HG02938 (cell line): ENCODE data around the gene SCAI.
A peak's percentile ranks its signal among the peaks of the same experiment; 100 is the strongest.
"Not testable (repeated sequence)": the region's sequence is repeated elsewhere in the genome, so short reads cannot be mapped to it uniquely, and the experiment has no call there.

Experiments
- ATAC-seq: cut with Tn5 transposase; IDR thresholded peaks from one replicate; pipeline ENCODE4 v1.9.1; 2021; ENCODE audit warnings: mild to moderate bottlenecking, moderate library complexity; ENCODE audit not compliant: unreplicated experiment

The SCAI gene

GRCh38 chr9:125150349-125151245 lies 7.3 kb upstream of the SCAI start:
- no peak for ATAC-seq

GRCh38 chr9:125147401-125147951 lies 4.1 kb upstream of the SCAI start:
- no peak for ATAC-seq

GRCh38 chr9:125146247-125146646 lies 2.9 kb upstream of the SCAI start:
- ATAC-seq: no peak

- no peak for ATAC-seq
Observed at GRCh38 chr9:125145425-125145824, 2.1 kb upstream of the SCAI start.

- ATAC-seq: no peak
Observed at GRCh38 chr9:125142560-125143376, 560 bp downstream of the SCAI start.

GRCh38 chr9:125141751-125142150 lies 1.6 kb downstream of the SCAI start:
- no peak for ATAC-seq

- ATAC-seq: no peak
Observed at GRCh38 chr9:125141251-125141650, 2.1 kb downstream of the SCAI start.

- ATAC-seq: no peak
Observed at GRCh38 chr9:125140576-125140975, 2.8 kb downstream of the SCAI start.

GRCh38 chr9:125137200-125137599 lies 6.1 kb downstream of the SCAI start:
- ATAC-seq: no peak

- ATAC-seq: no peak
Observed at GRCh38 chr9:125134976-125135375, 8.4 kb downstream of the SCAI start.

- no peak for ATAC-seq
Observed at GRCh38 chr9:125133403-125134329, 9.7 kb downstream of the SCAI start.

GRCh38 chr9:125131778-125132177 lies 11.6 kb downstream of the SCAI start:
- no peak for ATAC-seq

GRCh38 chr9:125126019-125126746 lies 17.1 kb downstream of the SCAI start:
- ATAC-seq: peak; percentile 93

- ATAC-seq: no peak
Observed at GRCh38 chr9:125125523-125125922, 17.8 kb downstream of the SCAI start.

- no peak for ATAC-seq
Observed at GRCh38 chr9:125121146-125121545, 22.2 kb downstream of the SCAI start.

- ATAC-seq: no peak
Observed at GRCh38 chr9:125119643-125120286, 23.6 kb downstream of the SCAI start.

GRCh38 chr9:125118696-125119095 lies 24.6 kb downstream of the SCAI start:
- not testable (repeated sequence) for ATAC-seq

- ATAC-seq: not testable (repeated sequence)
Observed at GRCh38 chr9:125114503-125114902, 28.8 kb downstream of the SCAI start.

- no peak for ATAC-seq
Observed at GRCh38 chr9:125110464-125110863, 32.9 kb downstream of the SCAI start.
